RWPE2 (cell line): Measurements from ENCODE around the gene GLRA1.
"Not testable (repeated sequence)": the region's sequence is repeated elsewhere in the genome, so short reads cannot be mapped to it uniquely, and the experiment has no call there.

Experiments used
- ATAC-seq: fragments of 200-7000 bp; cut with Tn5 transposase; 3 replicates; pipeline ENCODE4 v1.9.1; 2021; ENCODE audit warnings: low read depth
- DNase-seq: peaks from one replicate; pipeline ENCODE4 v3.0.0-alpha.2; 2020; ENCODE audit warnings: low spot score
- H3K27ac ChIP-seq: fragments of 450-650 bp; 2 replicates; pipeline ENCODE4 v1.5.1; 2017; ENCODE audit warnings: mild to moderate bottlenecking; ENCODE audit not compliant: poor library complexity, severe bottlenecking
- H3K27me3 ChIP-seq: fragments of 250-450 bp; sonication (Bioruptor Pico); 2 replicates; pipeline ENCODE4 v1.5.1; 2021; ENCODE audit warnings: mild to moderate bottlenecking, moderate library complexity; ENCODE audit not compliant: insufficient read depth, poor library complexity, severe bottlenecking
- H3K36me3 ChIP-seq: fragments of 250-450 bp; sonication (Bioruptor Pico); 2 replicates; pipeline ENCODE4 v1.5.1; 2020; ENCODE audit warnings: low read depth, mild to moderate bottlenecking, moderate library complexity
- H3K4me1 ChIP-seq: fragments of 250-450 bp; sonication (Bioruptor Pico); 2 replicates; pipeline ENCODE4 v1.5.1; 2021; ENCODE audit warnings: mild to moderate bottlenecking, moderate library complexity; ENCODE audit not compliant: insufficient read depth, poor library complexity, severe bottlenecking
- H3K4me3 ChIP-seq: fragments of 250-450 bp; sonication (Bioruptor Pico); 2 replicates; pipeline ENCODE4 v1.5.1; 2021; ENCODE audit warnings: mild to moderate bottlenecking, moderate library complexity; ENCODE audit not compliant: severe bottlenecking
- H3K9me3 ChIP-seq: fragments of 250-450 bp; sonication (Bioruptor Pico); 2 replicates; pipeline ENCODE4 v1.5.1; 2021; ENCODE audit warnings: mild to moderate bottlenecking, moderate library complexity; ENCODE audit not compliant: severe bottlenecking
- TF ChIP-seq, protein P1 (sequence below): fragments of 450-650 bp; IDR thresholded peaks from one replicate; pipeline ENCODE4 v1.5.1; 2017; ENCODE audit warnings: mild to moderate bottlenecking, moderate library complexity; ENCODE audit not compliant: poor library complexity, severe bottlenecking

Gene GLRA1

DNA sequence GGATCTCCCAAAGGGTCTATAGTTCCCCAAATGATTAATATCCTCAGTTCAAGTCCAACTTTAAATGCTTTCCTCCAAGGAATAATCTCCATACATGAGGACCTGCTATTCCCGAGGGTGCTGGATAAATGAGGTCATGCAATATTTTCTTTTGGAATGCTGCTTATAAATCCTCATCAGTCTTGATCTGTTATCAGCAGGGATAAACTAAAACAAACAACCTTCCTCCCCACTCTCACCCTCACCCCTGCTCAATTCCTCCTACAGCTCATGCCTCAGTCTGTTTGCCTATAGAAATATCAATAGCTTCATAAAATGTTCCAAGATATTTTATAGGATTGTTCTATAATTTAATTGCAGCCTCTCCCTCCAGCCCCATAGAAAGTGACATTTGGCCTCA lies 61.1 kb downstream of the GLRA1 start:
- Histone ChIP-seq H3K27ac (no peak overlapping the region), H3K4me3 (no peak overlapping the region), H3K9me3 (no peaks in the 10 kb centered on the region), H3K4me1 (no peaks in the 10 kb centered on the region), H3K36me3 (no peaks in the 10 kb centered on the region), H3K27me3 (no peaks in the 10 kb centered on the region)
- DNase-seq (no peak), ATAC-seq (no peak)
- TF ChIP-seq, protein P1, sequence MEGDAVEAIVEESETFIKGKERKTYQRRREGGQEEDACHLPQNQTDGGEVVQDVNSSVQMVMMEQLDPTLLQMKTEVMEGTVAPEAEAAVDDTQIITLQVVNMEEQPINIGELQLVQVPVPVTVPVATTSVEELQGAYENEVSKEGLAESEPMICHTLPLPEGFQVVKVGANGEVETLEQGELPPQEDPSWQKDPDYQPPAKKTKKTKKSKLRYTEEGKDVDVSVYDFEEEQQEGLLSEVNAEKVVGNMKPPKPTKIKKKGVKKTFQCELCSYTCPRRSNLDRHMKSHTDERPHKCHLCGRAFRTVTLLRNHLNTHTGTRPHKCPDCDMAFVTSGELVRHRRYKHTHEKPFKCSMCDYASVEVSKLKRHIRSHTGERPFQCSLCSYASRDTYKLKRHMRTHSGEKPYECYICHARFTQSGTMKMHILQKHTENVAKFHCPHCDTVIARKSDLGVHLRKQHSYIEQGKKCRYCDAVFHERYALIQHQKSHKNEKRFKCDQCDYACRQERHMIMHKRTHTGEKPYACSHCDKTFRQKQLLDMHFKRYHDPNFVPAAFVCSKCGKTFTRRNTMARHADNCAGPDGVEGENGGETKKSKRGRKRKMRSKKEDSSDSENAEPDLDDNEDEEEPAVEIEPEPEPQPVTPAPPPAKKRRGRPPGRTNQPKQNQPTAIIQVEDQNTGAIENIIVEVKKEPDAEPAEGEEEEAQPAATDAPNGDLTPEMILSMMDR: no peak

DNA sequence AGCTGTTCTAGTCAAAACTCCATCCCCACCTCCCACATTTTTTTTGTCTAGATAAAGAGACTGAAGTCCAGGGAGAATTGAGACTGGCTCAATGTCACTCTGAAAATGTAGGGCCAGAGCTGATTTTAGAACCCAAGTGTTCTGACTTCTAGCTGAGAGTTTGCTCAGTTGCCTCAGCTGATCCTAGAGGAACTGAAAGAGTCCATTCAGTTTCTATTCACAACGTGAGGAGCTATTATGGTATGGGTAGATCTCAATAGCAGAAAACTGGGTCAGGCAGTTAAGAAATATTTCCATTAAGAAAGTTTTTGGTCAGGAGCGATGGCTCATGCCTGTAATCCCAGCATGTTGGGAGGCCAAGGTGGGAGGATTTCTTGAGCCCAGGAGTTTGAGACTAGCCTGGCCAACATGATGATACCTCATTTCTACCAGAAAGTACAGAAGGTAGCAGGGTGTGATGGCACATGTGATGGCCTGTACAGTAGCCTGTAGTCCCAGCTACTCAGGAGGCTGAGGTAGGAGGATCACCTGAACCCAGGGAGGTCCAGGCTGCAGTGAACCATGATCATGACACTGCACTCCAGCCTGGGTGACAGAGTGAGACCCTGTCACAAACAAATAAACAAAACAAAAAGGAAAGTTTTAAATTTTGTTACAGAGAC lies 61.7 kb downstream of the GLRA1 start:
- H3K27me3 ChIP-seq: no peaks in the 10 kb centered on the region
- H3K36me3 ChIP-seq: no peaks in the 10 kb centered on the region
- H3K27ac ChIP-seq: no peak overlapping the region
- H3K4me3 ChIP-seq: no peak overlapping the region
- H3K4me1 ChIP-seq: no peaks in the 10 kb centered on the region
- DNase-seq (no peak), ATAC-seq (no peak)
- TF ChIP-seq, protein P1: no peak
- H3K9me3 ChIP-seq: no peaks in the 10 kb centered on the region

DNA sequence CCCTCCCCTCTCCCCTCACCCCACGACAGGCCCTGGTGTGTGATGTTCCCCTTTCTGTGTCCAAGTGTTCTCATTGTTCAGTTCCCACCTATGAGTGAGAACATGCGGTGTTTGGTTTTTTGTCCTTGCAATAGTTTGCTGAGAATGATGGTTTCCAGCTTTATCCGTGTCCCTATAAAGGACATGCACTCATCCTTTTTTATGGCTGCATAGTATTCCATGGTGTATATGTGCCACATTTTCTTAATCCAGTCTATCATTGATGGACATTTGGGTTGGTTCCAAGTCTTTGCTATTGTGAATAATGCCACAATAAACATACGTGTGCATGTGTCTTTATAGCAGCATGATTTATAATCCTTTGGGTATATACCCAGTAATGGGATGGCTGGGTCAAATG lies 63.8 kb downstream of the GLRA1 start:
- H3K4me3 ChIP-seq, H3K4me1 ChIP-seq, H3K36me3 ChIP-seq, H3K27me3 ChIP-seq, DNase-seq, ATAC-seq, H3K27ac ChIP-seq, H3K9me3 ChIP-seq: not testable (repeated sequence)

DNA sequence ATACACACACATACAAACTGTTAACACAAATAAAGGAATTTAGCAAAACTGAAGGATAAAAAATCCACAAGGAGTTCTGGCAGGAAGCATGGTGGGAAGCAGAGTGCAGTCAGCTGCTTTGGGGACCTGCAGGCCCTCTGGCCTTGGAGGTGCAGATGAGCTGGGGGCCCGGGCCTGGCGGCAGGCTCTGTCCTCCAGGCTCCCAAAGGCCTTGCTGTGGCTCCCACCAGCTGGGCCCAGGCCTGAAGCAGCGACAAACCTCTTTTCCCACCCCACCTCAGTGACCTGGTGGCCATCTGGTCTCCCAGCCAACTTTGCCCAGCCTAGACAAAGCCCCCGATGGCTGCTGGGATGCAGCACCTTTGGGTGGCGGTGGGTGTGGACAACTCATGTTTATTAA lies 67.8 kb downstream of the GLRA1 start:
- ATAC-seq (no peak), DNase-seq (no peak)
- H3K36me3 ChIP-seq: no peaks in the 10 kb centered on the region
- H3K4me3 ChIP-seq: no peak overlapping the region
- no peaks in the 10 kb centered on the region for H3K4me1 ChIP-seq
- no peaks in the 10 kb centered on the region for H3K27me3 ChIP-seq
- TF ChIP-seq, protein P1: no peak
- H3K9me3 ChIP-seq: no peaks in the 10 kb centered on the region
- H3K27ac ChIP-seq: no peak overlapping the region

DNA sequence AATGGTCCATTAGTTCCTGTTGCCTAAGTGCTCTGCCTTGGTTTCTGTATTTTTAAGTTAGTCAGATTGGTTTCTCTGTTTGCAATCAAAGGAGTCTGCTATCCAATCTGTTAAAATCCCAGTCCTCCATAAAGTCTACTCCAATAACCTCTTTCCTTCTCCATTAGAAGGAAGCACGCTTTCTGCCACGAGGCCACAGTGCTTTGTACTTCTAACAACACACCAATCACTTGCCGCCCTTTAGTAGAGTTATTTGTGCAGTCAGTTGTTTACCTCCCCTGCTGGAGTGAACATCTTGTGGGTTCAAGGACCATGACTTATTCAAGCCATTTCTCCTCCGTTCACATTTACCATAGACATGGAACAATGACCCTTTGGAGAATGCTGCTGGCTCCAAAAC lies 69.0 kb downstream of the GLRA1 start:
- Histone ChIP-seq H3K4me3 (no peak overlapping the region), H3K27me3 (no peaks in the 10 kb centered on the region), H3K9me3 (no peaks in the 10 kb centered on the region), H3K4me1 (no peaks in the 10 kb centered on the region), H3K27ac (no peak overlapping the region), H3K36me3 (no peaks in the 10 kb centered on the region)
- DNase-seq: no peak
- TF ChIP-seq, protein P1: no peak
- ATAC-seq: no peak
